Measurements from ENCODE around the gene TRIM8.

Gene TRIM8

GRCh38 chr10:102602272-102603045 is 41.8 kb upstream of the TRIM8 start:
- Histone ChIP-seq H3F3A (ENCODE audit: insufficient read depth) (no peaks in the 10 kb centered on the region), H3K9me3 (ENCODE audit: insufficient read depth, low read length) (no peaks in the 10 kb centered on the region), H3K27ac (ENCODE audit: low read depth, low read length) (no peak overlapping the region), H4K20me1 (ENCODE audit: low read depth, low read length) (no peaks in the 10 kb centered on the region), H3K27me3 (ENCODE audit: low read length) (no peaks in the 10 kb centered on the region), H2AFZ (ENCODE audit: low read depth, low read length, severe bottlenecking) (no peak overlapping the region), H3K9ac (ENCODE audit: low read length) (no peak overlapping the region), H3K4me3 (ENCODE audit: insufficient read depth, low read length, poor library complexity, severe bottlenecking) (no peak overlapping the region), H3K4me2 (ENCODE audit: low read depth, low read length, poor library complexity, severe bottlenecking) (no peak overlapping the region), H3K79me2 (ENCODE audit: insufficient read depth, low read length) (no peaks in the 10 kb centered on the region), H3K36me3 (ENCODE audit: low read length) (no peaks in the 10 kb centered on the region), H3K9me2 (replicated peaks; ENCODE audit: insufficient read depth, low read length) (no peaks in the 10 kb centered on the region)
- TF ChIP-seq EZH2phosphoT487 (conservative IDR thresholded peaks at IDR 0.05; ENCODE audit: low read length) = no peak
- no peak for TF ChIP-seq CTCF (IDR thresholded peaks at IDR 0.05; ENCODE audit: insufficient read depth, low read length, poor library complexity, severe bottlenecking)

GRCh38 chr10:102603946-102604345 is 40.3 kb upstream of the TRIM8 start:
- H3K27ac ChIP-seq (ENCODE audit: low read depth, low read length) = no peak overlapping the region
- no peaks in the 10 kb centered on the region for H3K36me3 ChIP-seq (ENCODE audit: low read length)
- H3K4me2 ChIP-seq (ENCODE audit: low read depth, low read length, poor library complexity, severe bottlenecking) = no peak overlapping the region
- H3K9me2 ChIP-seq (replicated peaks; ENCODE audit: insufficient read depth, low read length) = no peaks in the 10 kb centered on the region
- no peaks in the 10 kb centered on the region for H4K20me1 ChIP-seq (ENCODE audit: low read depth, low read length)
- no peak overlapping the region for H3K4me3 ChIP-seq (ENCODE audit: insufficient read depth, low read length, poor library complexity, severe bottlenecking)
- H2AFZ ChIP-seq (ENCODE audit: low read depth, low read length, severe bottlenecking) = no peak overlapping the region
- H3K79me2 ChIP-seq (ENCODE audit: insufficient read depth, low read length) = no peaks in the 10 kb centered on the region
- TF ChIP-seq CTCF (IDR thresholded peaks at IDR 0.05; ENCODE audit: insufficient read depth, low read length, poor library complexity, severe bottlenecking) (no peak), EZH2phosphoT487 (conservative IDR thresholded peaks at IDR 0.05; ENCODE audit: low read length) (no peak)
- no peaks in the 10 kb centered on the region for H3K9me3 ChIP-seq (ENCODE audit: insufficient read depth, low read length)
- H3K9ac ChIP-seq (ENCODE audit: low read length) = no peak overlapping the region
- H3F3A ChIP-seq (ENCODE audit: insufficient read depth) = no peaks in the 10 kb centered on the region
- H3K27me3 ChIP-seq (ENCODE audit: low read length) = no peaks in the 10 kb centered on the region

- H3K9me2 ChIP-seq (replicated peaks; ENCODE audit: insufficient read depth, low read length) = no peaks in the 10 kb centered on the region
- no peaks in the 10 kb centered on the region for H3K27me3 ChIP-seq (ENCODE audit: low read length)
- H3K4me2 ChIP-seq (ENCODE audit: low read depth, low read length, poor library complexity, severe bottlenecking) = no peak overlapping the region
- H3K9me3 ChIP-seq (ENCODE audit: insufficient read depth, low read length) = no peaks in the 10 kb centered on the region
- no peaks in the 10 kb centered on the region for H4K20me1 ChIP-seq (ENCODE audit: low read depth, low read length)
- TF ChIP-seq CTCF (IDR thresholded peaks at IDR 0.05; ENCODE audit: insufficient read depth, low read length, poor library complexity, severe bottlenecking) = no peak
- TF ChIP-seq EZH2phosphoT487 (conservative IDR thresholded peaks at IDR 0.05; ENCODE audit: low read length) = no peak
- no peak overlapping the region for H3K27ac ChIP-seq (ENCODE audit: low read depth, low read length)
- no peaks in the 10 kb centered on the region for H3F3A ChIP-seq (ENCODE audit: insufficient read depth)
- no peak overlapping the region for H2AFZ ChIP-seq (ENCODE audit: low read depth, low read length, severe bottlenecking)
- H3K79me2 ChIP-seq (ENCODE audit: insufficient read depth, low read length) = no peaks in the 10 kb centered on the region
- no peak overlapping the region for H3K4me3 ChIP-seq (ENCODE audit: insufficient read depth, low read length, poor library complexity, severe bottlenecking)
- H3K9ac ChIP-seq (ENCODE audit: low read length) = no peak overlapping the region
- no peaks in the 10 kb centered on the region for H3K36me3 ChIP-seq (ENCODE audit: low read length)
Measured at GRCh38 chr10:102604439-102604841, 39.8 kb upstream of the TRIM8 start.

All from SU-DHL-6 (cell line).